ENCODE measurements around the gene HPS1.

HPS1 gene

DNA sequence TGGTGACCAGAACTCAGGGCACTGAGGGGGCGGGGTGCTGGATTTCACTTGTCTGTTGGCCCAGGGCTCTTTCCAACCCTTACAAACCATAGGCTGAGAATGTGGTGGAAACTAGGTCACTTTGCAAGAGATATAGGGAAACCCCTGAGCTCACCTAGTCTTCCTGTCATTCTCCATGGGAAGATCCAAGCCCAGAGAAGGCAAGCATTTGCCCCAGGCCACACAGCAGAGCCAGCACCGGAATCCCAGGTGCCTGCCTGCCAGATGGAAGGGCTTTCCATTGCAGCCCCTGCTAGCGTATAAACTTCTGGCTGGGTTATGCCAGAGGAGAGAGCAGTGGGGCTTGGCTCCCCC is 32.2 kb downstream of the HPS1 start:
- Histone ChIP-seq H4K8ac (ENCODE audit: low read depth, low read length) (peak overlapping the region; percentile 29), H3K79me1 (ENCODE audit: low read depth, low read length) (no peaks in the 10 kb centered on the region), H3K36me3 (replicated peaks in 1 of 2; ENCODE audit: control insufficient read depth in 2 of 2, insufficient read depth in 2 of 2, low read length in 2 of 2) (peaks cover 4 to 8% of the 10 kb centered on the region in 2 donors), H2BK5ac (ENCODE audit: low read length) (peak overlapping the region; percentile 3), H4K91ac (ENCODE audit: low read depth, low read length, poor library complexity) (no peak overlapping the region), H2BK15ac (ENCODE audit: low read length) (peak overlapping the region; percentile 77), H2BK120ac (ENCODE audit: low read depth, low read length) (no peak overlapping the region), H3K9ac (ENCODE audit: low read depth, low read length, poor library complexity) (no peak overlapping the region), H3K4me1 (ENCODE audit: control insufficient read depth in 2 of 2, insufficient read depth in 1 of 2, low read depth in 1 of 2, low read length in 2 of 2) (peaks cover 5 to 16% of the 10 kb centered on the region in 2 donors), H3K14ac (ENCODE audit: low read length) (no peak overlapping the region), H3K27ac (replicated peaks; ENCODE audit: low read length) (peak overlapping the region; percentile 81), H3K4me2 (ENCODE audit: insufficient read depth, low read length, poor library complexity, severe bottlenecking) (peak overlapping the region; percentile 52), H3K23ac (ENCODE audit: low read depth, low read length, poor library complexity) (no peak overlapping the region), H3K27me3 (ENCODE audit: control insufficient read depth in 3 of 3, insufficient read depth in 3 of 3, low read depth in 1 of 3, low read length in 3 of 3) (no peaks in the 10 kb centered on the region), H3K9me3 (replicated peaks in 1 of 2; ENCODE audit: control insufficient read depth in 2 of 2, insufficient read depth in 1 of 2, low read depth in 1 of 2, low read length in 2 of 2) (no peaks in the 10 kb centered on the region), H3K4me3 (ENCODE audit: low read length in 2 of 2) (peak overlapping the region; percentile 59 to 67), H2BK12ac (ENCODE audit: low read length) (no peak overlapping the region), H3K4ac (ENCODE audit: low read length) (no peak overlapping the region), H2AFZ (ENCODE audit: low read length) (peak overlapping the region; percentile 93), H2AK5ac (ENCODE audit: low read depth, low read length) (peak overlapping the region; percentile 2), H3K18ac (ENCODE audit: low read length) (peak overlapping the region; percentile 13)
- DNase-seq (ENCODE audit: low spot score), result no peak
- no CpG with 5 or more reads among the region's 3 CpGs for WGBS, 2 donors (ENCODE audit: extremely low coverage in 2 of 2, insufficient read length in 2 of 2, insufficient replicate concordance in 1 of 2)

DNA sequence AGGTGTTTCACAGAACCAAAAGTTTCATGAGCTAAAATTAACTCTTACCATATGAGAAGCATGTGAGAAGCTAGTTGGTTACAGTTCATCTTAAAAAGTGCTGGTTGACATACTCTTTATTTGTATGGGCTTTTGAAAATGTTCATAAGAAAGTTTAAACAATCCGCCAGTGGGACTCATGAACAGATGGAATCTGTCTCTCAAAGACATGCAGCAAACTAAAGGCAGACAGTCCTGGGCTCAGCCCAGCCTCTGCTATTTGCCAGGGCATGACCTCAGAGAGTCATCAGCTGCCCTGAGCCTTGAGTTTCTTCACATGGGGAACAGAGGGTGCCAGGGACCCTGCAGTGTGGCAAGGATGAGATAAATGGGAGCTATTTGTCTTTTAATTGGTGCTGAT is 35.0 kb downstream of the HPS1 start:
- Histone ChIP-seq H3K4me3 (ENCODE audit: low read length in 2 of 2) (no peak overlapping the region), H3K27me3 (ENCODE audit: control insufficient read depth in 3 of 3, insufficient read depth in 3 of 3, low read depth in 1 of 3, low read length in 3 of 3) (no peaks in the 10 kb centered on the region), H4K91ac (ENCODE audit: low read depth, low read length, poor library complexity) (no peak overlapping the region), H3K36me3 (replicated peaks in 1 of 2; ENCODE audit: control insufficient read depth in 2 of 2, insufficient read depth in 2 of 2, low read length in 2 of 2) (no peaks in the 10 kb centered on the region), H3K79me1 (ENCODE audit: low read depth, low read length) (no peaks in the 10 kb centered on the region), H3K4ac (ENCODE audit: low read length) (no peak overlapping the region), H3K27ac (replicated peaks; ENCODE audit: low read length) (no peak overlapping the region), H3K23ac (ENCODE audit: low read depth, low read length, poor library complexity) (no peak overlapping the region), H2BK15ac (ENCODE audit: low read length) (no peak overlapping the region), H3K9me3 (replicated peaks in 1 of 2; ENCODE audit: control insufficient read depth in 2 of 2, insufficient read depth in 1 of 2, low read depth in 1 of 2, low read length in 2 of 2) (no peaks in the 10 kb centered on the region), H3K9ac (ENCODE audit: low read depth, low read length, poor library complexity) (no peak overlapping the region), H4K8ac (ENCODE audit: low read depth, low read length) (no peak overlapping the region), H3K18ac (ENCODE audit: low read length) (no peak overlapping the region), H2BK120ac (ENCODE audit: low read depth, low read length) (no peak overlapping the region), H2BK12ac (ENCODE audit: low read length) (no peak overlapping the region), H2AFZ (ENCODE audit: low read length) (no peak overlapping the region), H2BK5ac (ENCODE audit: low read length) (no peak overlapping the region), H3K4me1 (ENCODE audit: control insufficient read depth in 2 of 2, insufficient read depth in 1 of 2, low read depth in 1 of 2, low read length in 2 of 2) (peaks cover 5 to 16% of the 10 kb centered on the region in 2 donors), H3K14ac (ENCODE audit: low read length) (no peak overlapping the region), H2AK5ac (ENCODE audit: low read depth, low read length) (no peak overlapping the region), H3K4me2 (ENCODE audit: insufficient read depth, low read length, poor library complexity, severe bottlenecking) (no peak overlapping the region)
- WGBS, 2 donors (ENCODE audit: extremely low coverage in 2 of 2, insufficient read length in 2 of 2, insufficient replicate concordance in 1 of 2), result no CpG with 5 or more reads among the region's 1 CpG
- no peak for DNase-seq (ENCODE audit: low spot score)

- H3K4me1 ChIP-seq (ENCODE audit: control insufficient read depth in 2 of 2, insufficient read depth in 1 of 2, low read depth in 1 of 2, low read length in 2 of 2), result peaks cover 5 to 16% of the 10 kb centered on the region in 2 donors
- H2BK120ac ChIP-seq (ENCODE audit: low read depth, low read length), result no peak overlapping the region
- H3K4me2 ChIP-seq (ENCODE audit: insufficient read depth, low read length, poor library complexity, severe bottlenecking), result no peak overlapping the region
- H3K27me3 ChIP-seq (ENCODE audit: control insufficient read depth in 3 of 3, insufficient read depth in 3 of 3, low read depth in 1 of 3, low read length in 3 of 3), result no peaks in the 10 kb centered on the region
- no peak overlapping the region for H3K9ac ChIP-seq (ENCODE audit: low read depth, low read length, poor library complexity)
- no peak overlapping the region for H2AK5ac ChIP-seq (ENCODE audit: low read depth, low read length)
- no peak overlapping the region for H3K18ac ChIP-seq (ENCODE audit: low read length)
- H3K14ac ChIP-seq (ENCODE audit: low read length), result peak overlapping the region; percentile 76
- no peak overlapping the region for H3K23ac ChIP-seq (ENCODE audit: low read depth, low read length, poor library complexity)
- no peak overlapping the region for H2BK15ac ChIP-seq (ENCODE audit: low read length)
- H3K79me1 ChIP-seq (ENCODE audit: low read depth, low read length), result no peaks in the 10 kb centered on the region
- no peak overlapping the region for H3K4ac ChIP-seq (ENCODE audit: low read length)
- H2BK12ac ChIP-seq (ENCODE audit: low read length), result no peak overlapping the region
- no peak overlapping the region for H4K8ac ChIP-seq (ENCODE audit: low read depth, low read length)
- H3K27ac ChIP-seq (replicated peaks; ENCODE audit: low read length), result no peak overlapping the region
- H3K4me3 ChIP-seq (ENCODE audit: low read length in 2 of 2), result no peak overlapping the region
- no peak for DNase-seq (ENCODE audit: low spot score)
- WGBS, 2 donors (ENCODE audit: extremely low coverage in 2 of 2, insufficient read length in 2 of 2, insufficient replicate concordance in 1 of 2), result no CpG with 5 or more reads among the region's 11 CpGs
- H4K91ac ChIP-seq (ENCODE audit: low read depth, low read length, poor library complexity), result no peak overlapping the region
- no peak overlapping the region for H2AFZ ChIP-seq (ENCODE audit: low read length)
- no peaks in the 10 kb centered on the region for H3K9me3 ChIP-seq (replicated peaks in 1 of 2; ENCODE audit: control insufficient read depth in 2 of 2, insufficient read depth in 1 of 2, low read depth in 1 of 2, low read length in 2 of 2)
- H2BK5ac ChIP-seq (ENCODE audit: low read length), result no peak overlapping the region
- H3K36me3 ChIP-seq (replicated peaks in 1 of 2; ENCODE audit: control insufficient read depth in 2 of 2, insufficient read depth in 2 of 2, low read length in 2 of 2), result no peaks in the 10 kb centered on the region
These were observed 35.6 kb downstream of the HPS1 start for GRCh38 chr10:98411166-98411565.

DNA sequence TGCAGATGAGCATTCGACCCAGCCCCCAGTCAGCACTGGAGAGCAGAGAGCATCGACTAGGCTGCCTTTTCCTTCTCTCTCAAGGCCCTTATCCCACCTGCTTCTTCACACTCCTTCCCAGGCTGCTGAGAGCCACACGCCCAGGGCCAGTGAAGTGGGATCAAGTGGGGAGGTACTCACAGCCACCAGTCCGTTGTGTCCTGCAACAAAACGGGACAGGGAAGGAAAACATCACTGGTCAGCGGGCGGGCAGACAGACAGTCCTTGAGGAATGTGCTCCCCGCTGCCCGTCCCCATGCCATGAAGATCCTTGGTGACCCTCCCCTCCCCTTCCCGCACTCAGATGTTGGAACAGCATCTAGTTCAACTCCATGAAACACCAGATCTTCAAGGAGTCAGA is 36.0 kb downstream of the HPS1 start:
- Histone ChIP-seq H3K27me3 (ENCODE audit: control insufficient read depth in 3 of 3, insufficient read depth in 3 of 3, low read depth in 1 of 3, low read length in 3 of 3) (no peaks in the 10 kb centered on the region), H3K4ac (ENCODE audit: low read length) (no peak overlapping the region), H2AK5ac (ENCODE audit: low read depth, low read length) (no peak overlapping the region), H4K8ac (ENCODE audit: low read depth, low read length) (no peak overlapping the region), H2BK5ac (ENCODE audit: low read length) (no peak overlapping the region), H3K4me3 (ENCODE audit: low read length in 2 of 2) (no peak overlapping the region), H3K4me2 (ENCODE audit: insufficient read depth, low read length, poor library complexity, severe bottlenecking) (no peak overlapping the region), H3K36me3 (replicated peaks in 1 of 2; ENCODE audit: control insufficient read depth in 2 of 2, insufficient read depth in 2 of 2, low read length in 2 of 2) (no peaks in the 10 kb centered on the region), H3K18ac (ENCODE audit: low read length) (no peak overlapping the region), H2BK120ac (ENCODE audit: low read depth, low read length) (no peak overlapping the region), H2BK15ac (ENCODE audit: low read length) (no peak overlapping the region), H2BK12ac (ENCODE audit: low read length) (no peak overlapping the region), H2AFZ (ENCODE audit: low read length) (no peak overlapping the region), H3K9me3 (replicated peaks in 1 of 2; ENCODE audit: control insufficient read depth in 2 of 2, insufficient read depth in 1 of 2, low read depth in 1 of 2, low read length in 2 of 2) (no peaks in the 10 kb centered on the region), H3K14ac (ENCODE audit: low read length) (no peak overlapping the region), H4K91ac (ENCODE audit: low read depth, low read length, poor library complexity) (no peak overlapping the region), H3K9ac (ENCODE audit: low read depth, low read length, poor library complexity) (no peak overlapping the region), H3K23ac (ENCODE audit: low read depth, low read length, poor library complexity) (no peak overlapping the region), H3K27ac (replicated peaks; ENCODE audit: low read length) (no peak overlapping the region), H3K4me1 (ENCODE audit: control insufficient read depth in 2 of 2, insufficient read depth in 1 of 2, low read depth in 1 of 2, low read length in 2 of 2) (peaks cover 5 to 16% of the 10 kb centered on the region in 2 donors), H3K79me1 (ENCODE audit: low read depth, low read length) (no peaks in the 10 kb centered on the region)
- no peak for DNase-seq (ENCODE audit: low spot score)
- WGBS, 2 donors (ENCODE audit: extremely low coverage in 2 of 2, insufficient read length in 2 of 2, insufficient replicate concordance in 1 of 2), result no CpG with 5 or more reads among the region's 10 CpGs

All from neuronal stem cell (in vitro differentiated cells).